HG03354 (cell line): ENCODE results near the gene SLFN5.
"Not testable (repeated sequence)": the region's sequence is repeated elsewhere in the genome, so short reads cannot be mapped to it uniquely, and the experiment has no call there.

Source experiments
- ATAC-seq: cut with Tn5 transposase; IDR thresholded peaks from one replicate; pipeline ENCODE4 v1.9.1; 2021; ENCODE audit warnings: mild to moderate bottlenecking; ENCODE audit not compliant: unreplicated experiment, poor library complexity, severe bottlenecking

Gene SLFN5

DNA sequence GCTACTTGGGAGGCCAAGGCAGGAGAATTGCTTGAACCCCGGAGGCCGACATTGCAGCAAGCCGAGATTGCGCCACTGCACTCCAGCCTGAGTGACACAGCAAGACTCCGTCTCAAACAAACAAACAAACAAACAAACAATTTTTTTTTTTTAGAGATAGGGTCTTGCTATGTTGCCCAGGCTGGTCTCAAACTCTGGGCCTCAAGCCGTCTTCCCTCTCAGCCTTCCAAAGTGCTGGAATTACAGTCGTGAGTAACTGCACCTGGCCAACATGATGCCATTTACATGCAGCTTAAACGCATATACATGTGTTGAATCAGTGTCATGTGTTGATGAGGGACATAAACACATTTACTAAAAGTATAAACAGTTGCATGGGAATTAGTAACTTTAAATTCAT, 2.0 kb upstream of the SLFN5 start:
- no peak for ATAC-seq

DNA sequence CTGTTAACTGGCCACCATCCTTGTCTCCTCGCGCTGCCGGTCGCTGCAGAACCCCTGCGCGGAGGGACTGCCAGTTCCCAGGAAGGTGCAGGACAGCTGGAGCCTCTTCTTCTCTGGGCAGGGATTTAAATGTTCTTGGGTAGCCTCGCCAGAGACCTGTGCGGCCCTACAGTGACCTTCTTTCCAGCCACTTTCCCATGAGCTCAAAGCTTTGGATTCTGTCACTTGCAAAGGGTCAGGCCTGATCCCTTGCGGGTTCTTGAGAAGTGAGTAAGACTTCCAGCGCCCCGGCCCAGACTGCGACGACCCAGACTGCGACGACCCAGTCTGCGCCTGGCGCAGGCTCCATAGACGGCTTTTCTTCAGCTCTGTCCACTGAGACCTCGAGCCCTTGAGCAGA, 1.4 kb upstream of the SLFN5 start:
- no peak for ATAC-seq

DNA sequence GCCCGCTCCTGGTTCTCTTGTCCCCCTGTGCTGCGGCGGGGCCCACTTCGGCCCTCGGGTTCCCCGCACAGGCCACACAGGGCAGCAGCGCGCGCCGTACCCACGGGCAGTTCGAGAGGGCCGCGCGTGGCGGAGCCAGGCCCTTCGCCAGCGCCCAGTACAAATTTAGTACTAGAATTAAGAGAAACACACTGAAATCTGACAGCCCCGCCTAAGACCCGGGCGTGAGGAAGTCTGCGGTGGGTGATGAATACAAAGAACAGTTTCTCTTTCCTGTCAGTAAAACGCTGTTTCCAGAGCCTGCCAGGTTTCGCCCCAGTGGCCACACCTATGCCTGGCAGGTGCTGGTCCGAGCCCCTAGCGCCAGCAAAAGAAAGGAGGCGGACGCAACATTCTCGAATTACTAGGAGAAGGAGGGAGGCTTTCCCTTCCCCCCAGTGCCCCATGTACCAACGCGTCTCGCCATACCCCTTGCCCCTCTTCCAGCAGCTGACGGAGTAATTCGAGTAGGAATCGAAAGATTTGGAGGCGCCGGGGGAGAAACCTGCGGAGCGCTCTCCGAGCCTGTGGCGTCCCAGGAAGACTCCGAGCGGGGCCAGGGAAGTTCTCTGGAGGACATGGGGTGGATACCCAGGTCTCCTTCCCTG, 591 bp upstream of the SLFN5 start:
- peak; percentile 68 for ATAC-seq

DNA sequence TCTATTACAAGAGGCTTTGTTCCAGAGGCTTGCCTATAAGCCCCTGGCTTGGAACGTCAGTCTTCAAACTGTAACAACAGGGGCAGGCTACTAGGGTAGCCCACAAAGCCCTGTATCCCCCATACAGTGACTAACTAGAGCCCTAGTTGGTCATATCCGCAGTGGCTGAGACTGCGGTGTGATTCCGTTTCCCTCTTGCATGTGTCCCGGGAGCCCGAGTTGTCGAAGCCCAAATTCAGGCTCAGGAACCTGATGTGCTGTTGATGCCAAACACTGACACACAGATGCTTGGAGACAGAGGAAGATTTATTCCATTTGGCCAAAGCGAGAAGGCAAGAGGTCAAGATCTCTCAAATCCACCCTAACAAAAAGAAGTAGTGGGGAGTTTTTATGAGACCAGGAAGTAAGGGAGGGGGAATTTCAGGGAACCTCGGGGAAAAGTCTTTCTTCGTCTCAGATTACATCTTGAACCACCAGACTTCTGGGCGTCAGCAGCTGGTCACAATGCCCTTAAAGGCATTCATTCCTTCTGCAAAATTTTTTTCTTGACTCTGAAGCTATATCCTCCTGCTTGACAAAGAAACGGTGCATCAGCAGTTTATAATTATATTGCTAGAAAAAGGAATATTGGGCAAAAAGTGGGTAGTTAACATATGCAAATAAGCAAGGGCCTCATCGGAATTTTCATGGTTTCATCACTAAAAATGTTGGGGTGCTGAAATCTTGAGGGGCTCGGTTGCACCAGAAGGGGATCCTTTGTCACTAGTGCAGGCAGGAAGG, 879 bp downstream of the SLFN5 start:
- no peak for ATAC-seq

DNA sequence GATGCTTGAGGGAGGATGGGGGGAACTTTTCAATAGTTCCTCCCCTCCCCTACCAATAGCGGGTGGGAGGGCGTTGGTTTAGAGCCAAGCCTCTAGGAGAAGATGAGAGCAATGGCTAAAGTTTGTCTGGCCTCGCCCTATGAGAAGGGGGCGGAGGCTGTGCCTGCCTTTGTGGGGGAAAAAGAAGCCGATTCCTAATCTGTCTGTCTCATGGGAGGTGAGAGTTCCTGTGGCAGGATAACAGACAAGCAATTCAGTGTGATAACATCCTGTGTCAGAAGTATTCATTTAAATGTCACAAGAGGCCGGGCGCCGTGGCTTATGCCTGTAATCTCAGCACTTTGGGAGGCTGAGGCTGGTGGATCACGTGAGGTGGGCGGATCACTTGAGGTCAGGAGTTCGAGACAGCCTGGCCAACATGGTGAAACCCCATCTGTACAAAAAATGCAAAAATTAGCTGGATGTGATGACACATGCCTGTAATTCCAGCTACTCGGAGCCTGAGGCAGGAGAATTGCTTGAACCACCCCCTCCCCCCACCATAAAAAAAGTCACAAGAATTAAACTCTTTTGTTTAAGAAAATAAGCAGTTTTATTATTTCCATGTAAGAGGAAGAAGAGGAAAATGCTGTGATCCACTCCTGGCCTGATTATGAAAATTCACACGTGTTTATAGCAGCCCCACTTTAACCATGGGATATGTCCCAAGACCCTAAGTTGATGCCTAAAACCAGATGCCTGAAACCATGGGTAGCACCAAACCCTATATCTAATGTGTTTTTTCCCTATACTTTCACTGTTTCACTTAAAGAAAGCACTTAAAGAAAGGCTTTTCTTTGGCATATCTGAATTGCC, 1.7 kb downstream of the SLFN5 start:
- peak; percentile 48 for ATAC-seq

DNA sequence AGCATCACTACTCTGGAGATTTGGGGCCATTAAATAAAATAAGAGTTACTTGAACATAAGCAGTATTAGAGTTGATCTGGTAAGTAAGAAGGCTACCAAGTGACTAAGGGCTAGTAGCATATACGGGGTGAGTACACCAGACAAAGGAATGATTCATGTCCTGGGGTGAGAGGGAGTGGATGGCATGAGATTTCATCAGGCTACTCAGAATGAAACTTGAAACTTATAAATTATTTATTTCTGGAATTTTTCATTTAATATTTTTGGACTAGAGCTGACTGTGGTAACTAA, 2.3 kb downstream of the SLFN5 start:
- no peak for ATAC-seq

DNA sequence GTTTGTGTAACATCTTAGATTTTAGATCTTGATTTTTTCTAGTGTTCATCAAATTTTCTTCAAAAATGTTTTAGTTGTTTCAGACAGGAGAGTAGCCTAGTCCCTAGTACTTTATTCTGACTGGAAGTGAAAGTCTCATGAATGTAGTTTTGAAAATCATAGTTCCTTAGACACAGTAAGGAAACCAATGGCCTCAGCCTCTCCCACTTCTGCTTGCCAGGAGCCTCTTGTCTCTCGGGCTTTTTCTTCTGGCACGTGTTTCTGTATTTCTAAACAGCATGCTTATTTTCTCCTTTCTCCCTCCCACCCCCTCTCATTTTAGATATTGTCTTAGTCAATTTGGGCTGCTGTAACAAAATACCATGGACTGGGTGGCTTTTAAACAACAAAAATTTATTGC, 9.8 kb downstream of the SLFN5 start:
- no peak for ATAC-seq

DNA sequence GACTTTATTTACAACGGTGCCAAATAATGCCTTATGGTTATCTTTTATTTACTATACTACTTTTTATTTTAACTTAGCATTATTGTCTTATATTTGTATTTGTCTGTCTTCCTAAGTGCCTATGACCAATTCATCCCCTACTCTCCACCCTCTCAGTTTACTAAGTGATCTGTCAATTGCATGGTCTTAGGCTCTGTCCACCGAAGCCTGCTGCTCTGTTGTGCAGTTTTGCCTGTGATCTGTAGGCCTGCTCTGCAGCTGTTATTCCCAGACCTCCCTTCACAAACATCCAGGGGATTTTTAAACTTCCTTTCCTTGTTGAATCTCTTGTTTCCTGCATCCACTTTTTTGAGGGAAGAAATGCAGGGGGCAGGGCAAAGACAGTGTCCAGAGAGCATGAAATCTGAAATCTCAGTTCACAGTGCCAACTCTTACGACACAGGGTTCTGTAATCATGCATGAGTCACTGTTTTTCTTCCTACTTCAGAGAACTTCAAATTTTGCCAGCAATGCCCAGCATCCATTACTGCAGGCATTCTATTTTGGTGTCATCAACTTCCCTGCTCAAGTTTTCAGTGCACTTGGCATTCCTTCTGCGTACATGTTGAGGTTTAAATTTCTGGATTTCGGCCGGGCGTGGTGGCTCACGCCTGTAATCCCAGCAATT, 11.4 kb downstream of the SLFN5 start:
- no peak for ATAC-seq

DNA sequence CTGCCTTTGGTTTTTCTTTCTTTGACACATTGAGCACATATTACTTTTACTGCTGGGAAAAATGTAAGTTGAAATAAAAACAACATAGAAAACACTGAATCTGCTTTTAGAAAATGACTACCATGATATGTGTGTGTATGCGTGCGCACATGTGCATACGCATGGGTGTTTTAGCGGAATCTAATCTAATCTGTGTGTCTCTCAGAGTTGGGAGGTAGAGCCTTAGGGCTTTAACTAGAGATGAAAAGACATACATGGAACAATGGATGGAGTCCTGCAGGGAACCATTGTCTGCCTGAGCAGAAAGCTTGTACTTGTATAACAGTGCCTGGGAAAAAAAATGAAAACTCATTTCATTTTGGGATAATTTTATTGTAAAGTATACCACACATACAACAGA, 12.4 kb downstream of the SLFN5 start:
- no peak for ATAC-seq

DNA sequence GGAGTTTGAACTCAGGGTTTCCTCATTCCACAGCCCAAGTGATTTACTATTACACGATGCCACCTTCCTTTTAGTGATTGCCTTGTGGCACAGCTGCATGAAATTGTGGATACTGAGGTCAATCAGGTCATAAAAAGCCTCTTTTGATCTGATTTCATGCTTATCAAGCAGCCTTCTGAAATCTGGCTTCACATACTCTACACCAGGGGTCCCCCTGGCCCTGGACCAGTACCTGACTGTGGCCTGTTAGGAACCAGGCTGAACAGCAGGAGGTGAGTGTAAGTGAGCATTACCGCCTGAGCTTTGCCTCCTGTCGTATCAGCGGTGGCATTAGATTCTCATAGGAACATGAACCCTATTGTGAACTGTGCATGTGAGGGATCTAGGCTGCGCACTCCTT, 13.8 kb downstream of the SLFN5 start:
- no peak for ATAC-seq

DNA sequence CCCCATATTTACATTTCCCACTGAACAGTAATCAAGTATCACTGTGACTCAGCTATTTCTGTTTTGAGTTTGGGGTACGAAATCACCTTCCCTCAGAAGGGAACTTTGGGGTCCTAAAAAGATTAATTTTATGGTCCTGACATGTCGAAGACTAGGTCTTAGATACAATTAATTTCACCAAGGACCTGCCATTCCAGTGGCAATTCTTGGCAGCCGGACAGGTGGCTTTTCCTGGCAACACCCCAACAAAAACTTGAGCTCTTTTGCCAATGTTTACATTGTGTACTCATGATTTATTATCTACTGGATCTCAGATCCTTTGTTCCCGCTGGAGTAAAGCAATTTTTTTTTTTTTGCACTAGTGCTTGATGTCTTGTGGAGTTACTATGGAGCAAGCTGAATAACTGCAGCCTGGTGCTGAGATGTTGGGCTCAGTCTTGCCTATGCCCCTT, 14.4 kb downstream of the SLFN5 start:
- ATAC-seq, result no peak

DNA sequence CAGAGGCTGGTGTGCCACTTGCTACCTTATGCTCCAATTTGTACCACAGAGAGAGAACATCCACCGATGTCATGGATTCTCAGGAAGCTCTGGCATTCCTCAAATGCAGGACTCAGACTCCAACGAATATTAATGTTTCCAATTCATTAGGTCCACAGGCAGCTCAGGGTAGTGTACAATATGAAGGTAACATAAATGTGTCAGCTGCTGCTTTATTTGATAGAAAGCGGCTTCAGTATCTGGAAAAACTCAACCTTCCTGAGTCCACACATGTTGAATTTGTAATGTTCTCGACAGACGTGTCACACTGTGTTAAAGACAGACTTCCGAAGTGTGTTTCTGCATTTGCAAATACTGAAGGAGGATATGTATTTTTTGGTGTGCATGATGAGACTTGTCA, 16.1 kb downstream of the SLFN5 start:
- no peak for ATAC-seq

DNA sequence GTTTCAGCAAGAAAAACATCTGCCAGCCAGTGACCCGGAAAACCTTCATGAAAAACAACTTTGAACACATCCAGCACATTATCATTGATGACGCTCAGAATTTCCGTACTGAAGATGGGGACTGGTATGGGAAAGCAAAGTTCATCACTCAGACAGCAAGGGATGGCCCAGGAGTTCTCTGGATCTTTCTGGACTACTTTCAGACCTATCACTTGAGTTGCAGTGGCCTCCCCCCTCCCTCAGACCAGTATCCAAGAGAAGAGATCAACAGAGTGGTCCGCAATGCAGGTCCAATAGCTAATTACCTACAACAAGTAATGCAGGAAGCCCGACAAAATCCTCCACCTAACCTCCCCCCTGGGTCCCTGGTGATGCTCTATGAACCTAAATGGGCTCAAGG, 22.2 kb downstream of the SLFN5 start:
- ATAC-seq, result no peak

DNA sequence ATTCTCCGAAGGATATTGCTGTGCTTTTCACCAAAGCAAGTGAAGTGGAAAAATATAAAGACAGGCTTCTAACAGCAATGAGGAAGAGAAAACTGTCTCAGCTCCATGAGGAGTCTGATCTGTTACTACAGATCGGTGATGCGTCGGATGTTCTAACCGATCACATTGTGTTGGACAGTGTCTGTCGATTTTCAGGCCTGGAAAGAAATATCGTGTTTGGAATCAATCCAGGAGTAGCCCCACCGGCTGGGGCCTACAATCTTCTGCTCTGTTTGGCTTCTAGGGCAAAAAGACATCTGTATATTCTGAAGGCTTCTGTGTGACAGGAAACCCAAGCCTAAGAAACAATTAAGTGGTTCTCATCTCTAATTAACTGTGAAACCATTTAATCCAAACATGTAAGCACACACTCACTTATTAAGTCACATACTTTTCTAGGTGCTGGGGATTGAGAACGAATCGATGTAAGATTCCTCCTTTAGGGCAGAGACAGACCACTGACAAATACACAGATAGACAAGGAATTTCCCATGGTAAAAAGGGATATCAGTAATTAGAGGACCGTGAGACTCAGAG, 22.8 kb downstream of the SLFN5 start:
- no peak for ATAC-seq

DNA sequence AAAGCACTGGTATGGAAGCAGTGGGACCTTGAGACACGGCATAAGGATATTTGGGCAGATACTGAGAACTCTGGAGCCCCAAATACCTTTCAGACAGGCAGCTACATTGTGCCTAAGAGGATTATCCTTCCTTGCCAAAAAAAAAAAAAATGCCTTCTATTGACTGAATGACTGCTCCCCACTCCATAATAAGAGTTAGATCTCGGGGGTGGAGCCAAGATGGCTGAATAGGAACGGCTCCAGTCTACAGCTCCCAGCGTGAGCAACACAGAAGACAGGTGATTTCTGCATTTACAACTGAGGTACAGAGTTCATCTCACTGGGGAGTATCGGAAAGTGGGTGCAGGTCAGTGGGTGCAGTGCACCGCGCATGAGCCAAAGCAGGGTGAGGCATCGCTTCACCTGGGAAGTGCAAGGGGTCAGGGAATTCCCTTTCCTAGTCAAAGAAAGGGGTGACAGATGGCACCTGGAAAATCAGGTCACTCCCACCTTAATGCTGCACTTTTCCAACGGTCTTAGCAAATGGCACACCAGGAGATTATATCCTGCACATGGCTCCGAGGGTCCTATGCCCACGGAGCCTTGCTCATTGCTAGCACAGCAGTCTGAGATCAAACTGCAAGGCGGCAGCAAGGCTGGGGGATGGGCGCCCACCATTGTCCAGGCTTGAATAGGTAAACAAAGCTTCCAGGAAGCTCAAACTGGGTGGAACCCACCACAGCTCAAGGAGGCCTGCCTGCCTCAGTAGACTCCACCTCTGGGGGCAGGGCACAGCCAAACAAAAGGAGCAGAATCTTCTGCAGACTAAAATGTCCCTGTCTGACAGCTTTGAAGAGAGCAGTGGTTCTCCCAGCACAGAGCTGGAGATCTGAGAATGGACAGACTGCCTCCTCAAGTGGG, 31.5 kb downstream of the SLFN5 start:
- not testable (repeated sequence) for ATAC-seq

DNA sequence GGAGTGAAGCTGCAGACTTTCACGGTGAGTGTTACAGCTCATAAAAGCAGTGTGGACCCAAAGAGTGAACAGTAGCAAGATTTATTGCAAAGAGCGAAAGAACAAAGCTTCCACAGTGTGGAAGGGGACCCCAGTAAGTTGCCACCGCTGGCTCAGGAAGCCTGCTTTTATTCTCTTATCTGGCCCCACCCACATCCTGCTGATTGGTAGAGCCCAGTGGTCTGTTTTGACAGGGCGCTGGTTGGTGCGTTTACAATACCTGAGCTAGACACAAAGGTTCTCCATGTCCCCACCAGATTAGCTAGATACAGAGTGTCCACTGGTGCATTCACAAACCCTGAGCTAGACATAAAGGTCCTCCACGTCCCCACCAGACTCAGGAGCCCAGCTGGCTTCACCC, 35.6 kb downstream of the SLFN5 start:
- ATAC-seq, result not testable (repeated sequence)

DNA sequence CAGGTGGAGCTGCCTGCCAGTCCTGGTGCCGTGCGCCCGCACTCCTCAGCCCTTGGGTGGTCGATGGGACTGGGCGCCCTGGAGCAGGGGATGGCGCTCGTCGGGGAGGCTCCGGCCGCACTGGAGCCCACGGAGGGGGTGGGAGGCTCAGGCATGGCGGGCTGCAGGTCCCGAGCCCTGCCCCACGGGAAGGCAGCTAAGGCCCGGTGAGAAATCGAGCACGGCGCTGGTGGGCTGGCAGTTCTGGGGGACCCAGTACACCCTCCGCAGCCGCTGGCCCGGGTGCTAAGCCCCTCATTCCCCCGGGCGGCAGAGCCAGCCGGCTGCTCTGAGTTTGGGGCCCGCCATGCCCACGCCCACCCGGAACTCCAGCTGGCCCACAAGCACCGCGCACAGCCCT, 36.0 kb downstream of the SLFN5 start:
- not testable (repeated sequence) for ATAC-seq

DNA sequence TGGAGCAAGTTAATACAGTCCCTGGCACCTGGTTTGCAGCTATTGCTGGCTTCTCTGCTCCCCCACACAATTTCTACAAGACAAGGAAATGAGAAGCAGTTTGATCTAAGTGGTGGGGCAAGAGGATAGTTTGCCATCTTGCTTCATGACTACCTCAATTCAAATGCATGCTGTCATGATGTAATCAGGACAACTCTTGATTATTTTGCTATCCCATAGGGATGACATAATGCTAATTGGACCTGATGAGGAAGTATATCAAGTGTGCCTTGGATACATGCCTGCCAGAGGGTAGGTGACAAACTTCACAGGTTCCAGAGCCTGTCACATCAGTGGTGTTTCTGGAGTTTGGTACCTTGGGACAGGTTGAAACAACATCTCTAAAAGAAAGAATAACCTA, 40.9 kb downstream of the SLFN5 start:
- no peak for ATAC-seq

DNA sequence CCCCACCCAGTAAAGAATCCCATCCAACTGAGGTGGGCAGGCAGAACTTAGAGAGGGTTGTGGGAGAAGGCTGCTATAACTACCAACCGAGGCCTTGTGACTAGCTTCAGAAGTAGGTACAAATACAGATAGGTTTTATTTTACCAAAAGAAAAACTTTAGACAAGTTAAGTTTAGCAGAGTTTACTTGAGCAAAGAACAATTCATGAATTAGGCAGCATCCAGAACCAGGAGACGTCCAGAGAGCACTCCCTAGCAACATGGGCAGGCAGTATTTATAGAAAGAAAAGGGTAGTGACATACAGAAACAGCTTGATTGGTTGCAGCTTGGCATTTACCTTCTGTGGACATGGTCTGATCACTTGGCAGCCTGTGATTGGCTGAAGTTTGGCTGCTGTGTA, 42.1 kb downstream of the SLFN5 start:
- ATAC-seq, result no peak
